ENCODE measurements around the gene WDR62.

WDR62 gene

DNA sequence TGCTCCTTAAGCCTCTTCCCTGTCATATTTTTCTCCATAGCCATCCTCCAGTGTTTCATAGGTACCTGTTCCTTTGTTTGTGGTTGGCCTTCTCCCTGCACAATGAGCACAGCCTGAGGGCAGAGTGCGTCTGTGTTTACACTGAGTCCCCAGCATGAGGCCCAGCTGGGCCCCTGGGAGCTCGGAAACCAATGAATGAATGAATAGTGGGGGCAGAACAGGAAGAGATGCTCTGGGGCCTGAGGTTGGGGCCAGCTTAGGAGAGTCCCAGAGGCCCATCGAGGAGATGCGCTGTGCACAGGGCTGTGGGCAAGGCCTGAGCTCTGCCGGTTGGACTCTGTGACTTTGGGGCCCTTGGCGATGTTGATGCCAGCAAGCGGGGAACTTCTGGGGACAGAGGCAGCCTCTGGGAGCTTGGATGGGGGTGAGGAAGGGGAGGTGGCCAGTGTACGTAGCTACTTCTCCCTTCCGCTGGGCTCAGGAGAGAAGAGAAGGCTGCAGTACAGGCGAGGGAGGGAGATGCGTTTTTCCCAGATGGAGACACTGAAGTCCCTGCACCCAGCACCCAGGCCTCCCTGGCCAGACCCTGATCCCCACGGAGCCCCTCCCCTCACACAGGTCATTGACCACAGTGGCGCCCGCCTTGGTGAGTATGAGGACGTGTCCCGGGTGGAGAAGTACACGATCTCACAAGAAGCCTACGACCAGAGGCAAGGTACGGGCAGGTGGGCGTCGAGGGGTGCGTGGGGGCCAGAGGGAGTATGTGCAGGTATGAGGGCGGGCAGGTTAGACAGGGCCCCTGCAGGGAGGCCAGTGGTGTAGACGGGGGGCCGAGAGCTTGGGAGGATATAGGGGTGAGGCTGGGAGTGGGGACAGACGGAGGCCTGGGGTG is 65.6 kb downstream of the WDR62 start:
- TF ChIP-seq GATA3 (IDR thresholded peaks at IDR 0.05; ENCODE audit: low read depth, low read length), result no peak
- TF ChIP-seq GATA2 (IDR thresholded peaks at IDR 0.05; ENCODE audit: low read depth, low read length), result no peak

DNA sequence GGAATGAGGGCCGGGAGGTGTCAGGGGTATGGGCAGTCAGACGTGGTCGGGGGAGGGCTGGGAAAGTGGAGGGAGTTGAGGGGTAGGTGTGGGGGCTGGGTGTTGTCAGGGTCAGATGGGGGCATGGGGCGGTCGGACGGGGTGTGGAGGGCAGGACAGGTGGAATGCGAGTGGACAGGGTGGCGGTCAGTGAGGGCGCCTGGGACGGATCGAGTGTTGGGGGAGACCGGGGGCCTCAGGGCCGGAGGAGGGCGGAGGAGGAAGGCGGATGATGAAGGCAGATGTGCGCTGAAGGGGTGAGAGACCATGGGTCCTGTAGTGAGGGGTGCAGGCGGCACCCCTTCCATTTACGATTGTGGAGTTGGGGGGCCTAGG is 66.3 kb downstream of the WDR62 start:
- TF ChIP-seq GATA3 (IDR thresholded peaks at IDR 0.05; ENCODE audit: low read depth, low read length) (no peak), GATA2 (IDR thresholded peaks at IDR 0.05; ENCODE audit: low read depth, low read length) (no peak)

DNA sequence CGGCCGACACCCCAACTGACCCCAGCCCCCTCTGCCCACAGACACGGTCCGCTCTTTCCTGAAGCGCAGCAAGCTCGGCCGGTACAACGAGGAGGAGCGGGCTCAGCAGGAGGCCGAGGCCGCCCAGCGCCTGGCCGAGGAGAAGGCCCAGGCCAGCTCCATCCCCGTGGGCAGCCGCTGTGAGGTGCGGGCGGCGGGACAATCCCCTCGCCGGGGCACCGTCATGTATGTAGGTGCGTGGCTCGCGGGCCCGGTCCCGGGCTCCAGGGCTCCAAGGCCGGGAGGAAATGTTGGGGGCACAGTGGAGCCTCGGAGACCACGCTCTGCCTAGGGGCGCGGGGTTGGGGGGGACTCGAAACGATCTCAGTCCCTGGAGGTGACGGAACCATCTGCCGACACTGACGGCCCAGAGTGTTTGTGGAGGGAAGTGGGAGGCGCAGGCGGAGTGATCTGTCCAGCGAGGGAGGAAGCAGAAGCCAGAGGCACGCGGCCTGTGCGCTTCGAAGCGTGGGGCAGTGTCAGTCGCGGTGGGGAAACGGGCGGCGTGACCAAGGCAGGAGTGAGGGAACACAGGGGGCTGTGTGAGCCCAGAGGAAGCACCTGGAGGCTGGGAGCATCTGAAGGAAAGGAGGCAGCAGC is 66.9 kb downstream of the WDR62 start:
- TF ChIP-seq GATA2 (IDR thresholded peaks at IDR 0.05; ENCODE audit: low read depth, low read length) (no peak), GATA3 (IDR thresholded peaks at IDR 0.05; ENCODE audit: low read depth, low read length) (no peak)

DNA sequence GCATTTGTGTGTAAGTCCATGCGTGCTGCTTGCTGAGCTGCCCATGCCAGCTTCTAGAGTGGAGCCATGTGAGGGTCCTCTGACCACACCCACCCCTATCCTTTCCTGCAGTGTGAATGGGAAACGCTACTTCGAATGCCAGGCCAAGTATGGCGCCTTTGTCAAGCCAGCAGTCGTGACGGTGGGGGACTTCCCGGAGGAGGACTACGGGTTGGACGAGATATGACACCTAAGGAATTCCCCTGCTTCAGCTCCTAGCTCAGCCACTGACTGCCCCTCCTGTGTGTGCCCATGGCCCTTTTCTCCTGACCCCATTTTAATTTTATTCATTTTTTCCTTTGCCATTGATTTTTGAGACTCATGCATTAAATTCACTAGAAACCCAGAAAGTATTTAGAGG is 70.9 kb downstream of the WDR62 start:
- TF ChIP-seq GATA2 (IDR thresholded peaks at IDR 0.05; ENCODE audit: low read depth, low read length) (no peak), GATA3 (IDR thresholded peaks at IDR 0.05; ENCODE audit: low read depth, low read length) (no peak)

DNA sequence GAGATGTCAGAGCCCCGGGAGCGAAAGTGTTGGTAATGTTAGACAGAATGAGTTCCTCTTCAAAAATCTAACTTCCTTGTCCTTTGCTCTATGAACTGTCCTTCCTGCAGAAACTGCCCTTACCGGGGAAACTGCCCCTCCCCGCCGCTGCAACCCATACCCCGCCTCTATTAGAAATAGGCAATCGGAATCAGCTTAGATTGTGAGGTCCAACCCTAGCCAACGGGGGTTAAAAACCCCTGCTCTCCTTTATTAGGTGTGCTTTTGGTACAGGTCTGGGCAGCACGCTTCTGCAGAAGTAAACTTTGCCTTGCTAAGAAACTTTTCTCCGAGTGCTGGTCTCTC is 73.7 kb downstream of the WDR62 start:
- no peak for TF ChIP-seq GATA2 (IDR thresholded peaks at IDR 0.05; ENCODE audit: low read depth, low read length)
- TF ChIP-seq GATA3 (IDR thresholded peaks at IDR 0.05; ENCODE audit: low read depth, low read length), result no peak

DNA sequence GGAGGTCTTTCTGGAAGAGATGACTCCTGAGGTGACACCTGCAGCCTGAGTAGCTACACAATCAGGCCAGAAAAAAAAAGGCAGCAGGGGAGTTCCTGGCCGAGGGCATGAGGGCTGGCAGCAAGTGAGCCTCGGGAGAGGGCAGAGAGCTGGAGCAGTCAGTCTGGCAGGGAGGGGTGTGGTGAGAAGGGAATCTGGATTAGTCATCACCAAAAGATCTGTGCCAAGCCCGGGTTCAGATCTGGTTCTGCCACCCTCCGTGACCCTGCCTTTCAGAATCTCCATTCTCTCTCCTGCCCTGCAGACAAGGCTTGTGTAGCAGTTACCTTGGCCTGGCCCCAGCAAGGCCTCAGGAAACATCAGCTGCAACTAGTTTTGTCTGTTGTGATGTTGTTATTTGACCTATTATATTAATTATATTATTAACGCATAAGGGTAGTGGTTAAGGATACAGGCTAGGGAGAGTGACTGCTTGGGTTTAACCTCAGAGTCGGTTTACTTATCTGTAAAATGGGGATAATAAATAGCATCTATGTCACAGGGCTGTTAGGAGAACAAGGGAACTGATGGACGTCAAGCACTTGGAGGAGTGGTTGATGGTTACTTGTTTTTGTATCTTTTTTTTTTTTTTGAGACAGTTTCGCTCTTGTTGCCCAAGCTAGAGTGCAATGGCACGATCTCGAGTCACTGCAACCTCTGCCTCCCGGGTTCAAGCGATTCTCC is 82.4 kb downstream of the WDR62 start:
- TF ChIP-seq GATA3 (IDR thresholded peaks at IDR 0.05; ENCODE audit: low read depth, low read length) (no peak), GATA2 (IDR thresholded peaks at IDR 0.05; ENCODE audit: low read depth, low read length) (no peak)

DNA sequence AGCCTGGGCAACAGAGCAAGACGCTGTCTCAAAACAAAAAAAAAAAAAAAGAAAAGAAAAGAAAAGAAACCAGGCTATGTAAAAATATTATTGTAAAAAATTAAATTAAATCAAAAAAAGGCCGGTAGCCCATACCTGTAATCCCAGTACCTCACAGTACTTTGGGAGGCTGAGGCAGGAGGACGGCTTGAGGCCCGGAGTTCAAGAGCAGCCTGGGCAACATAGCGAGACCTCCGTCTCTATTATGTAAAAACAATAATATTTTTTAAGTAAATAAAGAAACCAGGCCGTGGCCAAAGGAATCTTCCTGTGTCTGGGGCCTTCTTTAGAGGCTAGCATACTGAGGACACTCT is 84.4 kb downstream of the WDR62 start:
- TF ChIP-seq GATA2 (IDR thresholded peaks at IDR 0.05; ENCODE audit: low read depth, low read length) (no peak), GATA3 (IDR thresholded peaks at IDR 0.05; ENCODE audit: low read depth, low read length) (no peak)

DNA sequence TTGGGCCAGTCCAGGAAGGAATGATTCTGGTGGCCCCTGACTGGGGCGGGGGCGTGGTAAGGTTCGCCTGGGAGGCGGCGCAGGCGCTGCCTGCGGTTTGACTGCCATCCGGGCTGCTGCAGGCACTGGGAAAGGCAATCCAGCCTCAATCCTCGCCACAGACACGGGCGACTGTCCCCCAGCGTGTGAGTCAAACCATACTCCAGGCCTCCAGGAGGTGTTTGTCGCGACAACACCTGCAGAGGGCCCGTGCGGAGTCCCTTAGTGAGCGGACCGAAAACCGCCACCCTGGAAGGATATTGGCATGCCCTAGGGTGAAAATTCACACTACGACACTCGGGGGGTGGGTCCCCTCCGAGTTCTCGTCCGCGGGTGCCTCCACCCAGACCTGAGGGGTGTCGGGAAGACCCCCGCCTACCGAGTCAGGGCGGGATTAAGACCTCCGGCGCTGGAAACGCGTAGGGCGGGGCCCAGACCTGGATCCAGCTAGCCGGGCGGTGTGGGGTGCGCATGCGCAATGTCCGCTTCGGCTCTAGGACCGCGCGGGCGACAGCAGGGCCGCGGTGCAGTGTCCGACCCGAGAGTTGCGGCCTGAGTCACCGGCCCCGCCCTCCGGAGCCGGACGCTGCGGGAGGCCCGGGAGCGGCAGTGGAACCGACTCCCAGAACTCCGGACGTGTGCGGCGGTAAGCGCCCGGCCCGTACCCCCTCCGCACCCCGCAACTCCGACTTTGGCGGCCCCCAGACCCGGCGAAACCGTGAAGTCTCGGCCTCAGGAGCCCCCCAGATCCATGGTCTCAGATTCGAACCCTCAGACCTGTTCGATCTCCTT is 85.0 kb downstream of the WDR62 start, which contains the start of gene CAPNS1:
Gene CAPNS1 (plus strand): TSS at position 594 of the 831 bp plus-strand sequence. CDS start 946 bp downstream, outside the sequence.
- TF ChIP-seq GATA2 (IDR thresholded peaks at IDR 0.05; ENCODE audit: low read depth, low read length) (no peak; the same call in 1 of the 2 replicates), GATA3 (IDR thresholded peaks at IDR 0.05; ENCODE audit: low read depth, low read length) (no peak)

DNA sequence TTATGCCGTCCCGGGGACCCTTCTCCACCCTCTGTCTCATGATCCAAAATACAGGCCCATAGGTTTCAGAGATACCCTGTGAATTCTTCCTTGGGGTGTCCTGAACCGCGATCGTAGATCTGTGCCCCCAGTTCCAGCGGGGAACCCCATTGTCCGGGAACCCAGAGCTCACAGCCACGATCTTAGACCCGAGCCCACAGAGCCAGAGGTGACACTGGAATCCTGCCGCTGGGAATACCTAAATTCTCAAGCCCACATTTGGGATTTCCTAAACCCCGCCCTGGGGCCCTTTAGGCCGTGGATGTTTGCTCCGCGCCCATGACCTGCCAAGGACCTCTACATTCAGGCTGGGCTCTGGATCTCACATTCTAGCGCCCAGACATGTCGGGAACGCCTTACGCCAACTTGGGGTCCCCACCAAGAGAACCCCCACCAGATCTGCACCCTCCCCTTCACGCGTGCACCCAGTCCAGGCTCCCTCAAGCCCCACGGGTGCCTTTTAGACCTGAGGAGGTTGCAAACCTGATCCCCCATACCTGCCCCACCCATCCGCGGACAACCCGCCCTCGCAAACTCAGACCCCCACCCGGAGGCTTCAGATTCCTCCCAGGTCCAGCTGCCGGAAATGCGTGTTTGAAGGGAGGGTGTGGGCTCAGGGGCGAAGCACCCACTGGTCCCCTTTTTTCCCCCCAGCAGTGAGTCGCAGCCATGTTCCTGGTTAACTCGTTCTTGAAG is 85.8 kb downstream of the WDR62 start:
- TF ChIP-seq GATA3 (IDR thresholded peaks at IDR 0.05; ENCODE audit: low read depth, low read length) (no peak), GATA2 (IDR thresholded peaks at IDR 0.05; ENCODE audit: low read depth, low read length) (no peak)

DNA sequence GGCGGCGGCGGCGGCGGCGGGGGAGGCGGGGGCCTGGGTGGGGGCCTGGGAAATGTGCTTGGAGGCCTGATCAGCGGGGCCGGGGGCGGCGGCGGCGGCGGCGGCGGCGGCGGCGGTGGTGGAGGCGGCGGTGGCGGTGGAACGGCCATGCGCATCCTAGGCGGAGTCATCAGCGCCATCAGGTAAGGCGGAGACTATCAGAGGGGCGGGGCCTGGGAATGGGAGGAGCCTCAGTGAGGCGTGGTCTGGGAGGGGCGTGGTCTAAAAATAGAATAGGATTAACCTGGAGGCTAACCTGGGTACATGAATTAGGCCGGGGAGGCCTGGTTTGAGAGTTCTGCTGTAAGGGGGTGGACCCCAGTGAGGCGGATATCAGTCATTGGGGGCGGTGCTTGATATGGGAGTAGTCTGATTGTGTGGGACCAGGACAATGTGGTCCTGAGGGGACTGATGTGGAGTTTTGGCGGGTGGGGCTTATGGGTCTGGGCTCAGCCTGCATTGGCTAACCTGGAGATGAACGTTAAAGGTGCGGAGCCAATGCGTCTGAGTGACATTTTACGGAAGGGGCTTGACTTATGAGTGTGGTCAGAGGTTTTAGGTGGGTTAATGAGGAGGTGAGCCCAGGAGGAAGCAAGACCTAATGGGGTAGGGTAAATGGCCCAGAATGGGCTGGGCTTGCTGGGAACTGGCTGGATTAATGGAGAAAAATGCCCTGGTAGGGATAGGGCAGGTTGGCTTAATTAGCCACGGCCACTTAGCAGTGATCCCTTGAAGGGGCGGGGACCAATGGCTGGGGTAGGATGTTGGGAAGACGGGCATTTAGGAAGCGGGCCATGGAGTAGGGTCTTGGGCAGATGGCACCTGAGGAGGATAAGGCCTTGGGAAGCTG is 86.6 kb downstream of the WDR62 start:
- TF ChIP-seq GATA3 (IDR thresholded peaks at IDR 0.05; ENCODE audit: low read depth, low read length) (no peak), GATA2 (IDR thresholded peaks at IDR 0.05; ENCODE audit: low read depth, low read length) (no peak)

DNA sequence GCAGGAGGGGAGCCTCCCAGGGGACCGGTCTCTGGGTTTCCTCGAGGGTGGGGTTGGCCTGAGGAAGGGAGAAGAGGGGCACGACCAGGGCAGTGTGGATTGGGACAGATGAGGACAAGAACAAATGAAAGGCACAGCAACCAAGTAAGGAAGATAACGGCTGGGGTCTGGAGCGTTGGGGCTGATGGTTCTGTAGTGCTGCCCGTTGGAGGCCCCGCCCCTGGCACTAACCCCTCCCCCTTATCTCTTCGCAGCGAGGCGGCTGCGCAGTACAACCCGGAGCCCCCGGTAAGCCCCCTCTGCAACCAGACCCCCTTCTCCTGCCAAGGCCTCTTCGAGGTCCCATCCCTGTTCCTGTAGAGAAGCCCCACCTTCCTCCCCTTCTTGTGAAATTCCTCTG is 87.3 kb downstream of the WDR62 start:
- TF ChIP-seq GATA2 (IDR thresholded peaks at IDR 0.05; ENCODE audit: low read depth, low read length) (no peak), GATA3 (IDR thresholded peaks at IDR 0.05; ENCODE audit: low read depth, low read length) (no peak)

DNA sequence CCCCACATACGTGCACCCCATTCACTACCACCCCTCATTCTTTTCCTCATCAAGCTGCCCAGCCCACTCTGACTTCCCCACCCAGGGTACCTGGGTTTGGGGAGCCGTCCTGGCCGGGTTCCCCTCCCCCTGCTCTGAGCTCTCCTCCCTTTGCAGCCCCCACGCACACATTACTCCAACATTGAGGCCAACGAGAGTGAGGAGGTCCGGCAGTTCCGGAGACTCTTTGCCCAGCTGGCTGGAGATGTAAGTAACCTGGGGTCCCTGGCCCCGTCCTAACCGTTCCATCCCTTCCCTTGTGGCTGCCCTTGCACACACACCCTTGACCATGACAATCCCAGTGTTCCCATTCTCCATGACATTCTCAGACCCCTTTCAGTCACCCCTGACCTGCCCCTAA is 87.8 kb downstream of the WDR62 start:
- TF ChIP-seq GATA2 (IDR thresholded peaks at IDR 0.05; ENCODE audit: low read depth, low read length) (no peak), GATA3 (IDR thresholded peaks at IDR 0.05; ENCODE audit: low read depth, low read length) (no peak)
